Endothelial cell of umbilical vein (primary cell): Measurements from ENCODE around the gene MGAT5.

Experiments used
- CTCF ChIP-seq, 2 donors: IDR thresholded peaks; 1 replicate in 1 of 2; 2 replicates in 1 of 2; pipeline ENCODE4 v1.5.1; 2011; ENCODE audit warnings: low read length in 2 of 2, mild to moderate bottlenecking in 2 of 2, moderate library complexity in 2 of 2, control low read depth in 1 of 2, inconsistent platforms in 1 of 2, low read depth in 1 of 2; ENCODE audit not compliant: insufficient read depth in 1 of 2; ENCODE audit errors: extremely low read depth in 1 of 2
- EZH2 ChIP-seq: IDR thresholded peaks from 2 replicates; pipeline ENCODE4 v1.6.1; 2012; ENCODE audit warnings: borderline replicate concordance, low read depth, mild to moderate bottlenecking, moderate library complexity, low read length, inconsistent platforms; ENCODE audit not compliant: severe bottlenecking
- FOS ChIP-seq: IDR thresholded peaks from 2 replicates; pipeline ENCODE4 v1.6.1; 2011; ENCODE audit warnings: mild to moderate bottlenecking, low read length, moderate library complexity, borderline replicate concordance; ENCODE audit not compliant: insufficient read depth
- POLR2A ChIP-seq: IDR thresholded peaks from 2 replicates; pipeline ENCODE4 v1.6.1; 2012; ENCODE audit warnings: low read depth, mild to moderate bottlenecking, control low read depth, low read length
- POLR2AphosphoS5 ChIP-seq: IDR thresholded peaks from 2 replicates; pipeline ENCODE4 v1.6.1; 2012; ENCODE audit warnings: low read depth, mild to moderate bottlenecking, control low read depth, low read length, moderate library complexity; ENCODE audit not compliant: insufficient read depth
- TF ChIP-seq, protein P1 (sequence below): IDR thresholded peaks from 2 replicates; pipeline ENCODE4 v1.6.1; 2011; ENCODE audit not compliant: insufficient read depth, insufficient read length

GRCh38 chr2:134463699-134464022 is 209.8 kb downstream of the MGAT5 start:
- no peak for TF ChIP-seq POLR2AphosphoS5
- TF ChIP-seq CTCF (IDR thresholded peaks at IDR 0.05; ENCODE audit: extremely low read depth in 1 of 2, insufficient read depth in 1 of 2, low read depth in 1 of 2, low read length in 2 of 2) = no peak
- TF ChIP-seq FOS = no peak
- TF ChIP-seq EZH2 = no peak
- TF ChIP-seq, protein P1, sequence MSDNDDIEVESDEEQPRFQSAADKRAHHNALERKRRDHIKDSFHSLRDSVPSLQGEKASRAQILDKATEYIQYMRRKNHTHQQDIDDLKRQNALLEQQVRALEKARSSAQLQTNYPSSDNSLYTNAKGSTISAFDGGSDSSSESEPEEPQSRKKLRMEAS = no peak
- no peak for TF ChIP-seq POLR2A
